Gastrocnemius medialis (tissue), 4 donors: Measurements from ENCODE around the gene FBRSL1. TPM values are rescaled to one million over a fixed set of nuclear protein-coding genes. Genes with fewer than 3 reads are reported as not detected.
"Not testable (repeated sequence)": the region's sequence is repeated elsewhere in the genome, so short reads cannot be mapped to it uniquely, and the experiment has no call there.

Source experiments
- ATAC-seq, 2 donors: fragments of 150-250 bp; one replicate each; pipeline ENCODE4 v1.9.1; 2016
- DNase-seq, 2 donors: peaks; one replicate each; pipeline ENCODE4 v3.0.0-alpha.2; 2019
- H3K27ac ChIP-seq, 4 donors: fragments of 200-600 bp; sonication (generic); 1 replicate in 1 of 4; 2 replicates in 3 of 4; pipeline ENCODE4 v1.5.1; 2016 to 2018; ENCODE audit warnings: mild to moderate bottlenecking in 2 of 4, moderate library complexity in 1 of 4
- H3K27me3 ChIP-seq, 3 donors: fragments of 200-600 bp; sonication (generic) in 2 of 3; 1 replicate in 1 of 3; 2 replicates in 2 of 3; pipeline versions ENCODE4 v1.5.1 to v1.6.0; 2016 to 2019; ENCODE audit warnings: mild to moderate bottlenecking in 1 of 3, moderate library complexity in 1 of 3
- H3K36me3 ChIP-seq, 2 donors: fragments of 200-600 bp; sonication (generic) in 1 of 2; one replicate each; pipeline ENCODE4 v1.5.1; 2017 to 2018
- H3K4me1 ChIP-seq, 2 donors: fragments of 200-600 bp; sonication (generic) in 1 of 2; one replicate each; pipeline ENCODE4 v1.5.1; 2016 to 2017; ENCODE audit warnings: mild to moderate bottlenecking in 2 of 2
- H3K4me3 ChIP-seq, 4 donors: fragments of 200-600 bp; sonication (generic) in 3 of 4; 1 replicate in 1 of 4; 2 replicates in 3 of 4; pipeline ENCODE4 v1.5.1; 2016 to 2019; ENCODE audit warnings: mild to moderate bottlenecking in 2 of 4
- H3K9me3 ChIP-seq, 3 donors: fragments of 200-600 bp; sonication (generic) in 2 of 3; 1 replicate in 1 of 3; 2 replicates in 2 of 3; pipeline ENCODE4 v1.5.1; 2016 to 2019
- CTCF ChIP-seq, 5 experiments: fragments of 450-650 bp in 3 of 5; fragments of 200-600 bp in 2 of 5; sonication (generic) in 2 of 5; IDR thresholded peaks in 4 of 5; conservative IDR thresholded peaks in 1 of 5; 1 replicate in 4 of 5; 2 replicates in 1 of 5; pipeline ENCODE4 v1.5.1; 2016 to 2019; ENCODE audit warnings: antibody characterized with exemption in 5 of 5, mild to moderate bottlenecking in 3 of 5, moderate library complexity in 3 of 5
- POLR2A ChIP-seq, 2 donors: fragments of 450-650 bp; IDR thresholded peaks; one replicate each; pipeline ENCODE4 v1.6.1; 2017; ENCODE audit warnings: antibody characterized with exemption in 2 of 2, mild to moderate bottlenecking in 2 of 2, moderate library complexity in 2 of 2
- in situ Hi-C, 4 donors: fragments of 200-750 bp; cut with MboI; loops; one replicate each; pipeline versions ENCODE4 v1.15.0 to v1.8.0; 2017; ENCODE audit warnings: low sequenced_read_pairs in 4 of 4
- intact Hi-C: fragments of 100-400 bp; cut with DNase I; formaldehyde crosslinking; loops from one replicate; pipeline ENCODE4 v1.15.1; 2023; ENCODE audit warnings: low total_unique reads
- total RNA-seq, 4 donors: library from RNA; depleted of rRNA; stranded (reverse); fragments of >200 nt; gene quantifications; one replicate each; pipeline versions ENCODE4 v1.1.0 to v1.2.3, GENCODE V29; 2016

The FBRSL1 gene
- total RNA-seq, 4 donors from 2014 or later: 8.4 to 29.4 (median 22.8) TPM

- Histone ChIP-seq H3K4me3 (peak overlapping the region in 1 of 4 donors; percentile 32), H3K27ac (no peak overlapping the region), H3K36me3 (no peaks in the 10 kb centered on the region), H3K4me1 (no peaks in the 10 kb centered on the region), H3K27me3 (peaks cover 0 to under 1% (median 0%) of the 10 kb centered on the region in 3 donors), H3K9me3 (no peaks in the 10 kb centered on the region)
- TF ChIP-seq POLR2A (IDR thresholded peaks at IDR 0.05): no peak
- DNase-seq: no peak
- in situ Hi-C loops (no loop called here), intact Hi-C loops (no loop called here)
- no peak for ATAC-seq
Observed at GRCh38 chr12:132474237-132474741, 15.7 kb upstream of the FBRSL1 start.

GRCh38 chr12:132474799-132475303 lies 15.1 kb upstream of the FBRSL1 start:
- H3K27me3 ChIP-seq, H3K36me3 ChIP-seq, H3K4me3 ChIP-seq, intact Hi-C loops, H3K27ac ChIP-seq, DNase-seq, ATAC-seq, H3K4me1 ChIP-seq, H3K9me3 ChIP-seq, in situ Hi-C loops: not testable (repeated sequence)

GRCh38 chr12:132475304-132476037 lies 14.5 kb upstream of the FBRSL1 start:
- no peak overlapping the region for H3K4me3 ChIP-seq
- in situ Hi-C loops (no loop called here), intact Hi-C loops (no loop called here)
- H3K4me1 ChIP-seq: no peaks in the 10 kb centered on the region
- no peak for TF ChIP-seq POLR2A (IDR thresholded peaks at IDR 0.05)
- TF ChIP-seq CTCF (IDR thresholded peaks at IDR 0.05 in 4 of 5, conservative IDR thresholded peaks at IDR 0.05 in 1 of 5): no peak
- no peaks in the 10 kb centered on the region for H3K36me3 ChIP-seq
- no peak for ATAC-seq
- no peak overlapping the region for H3K27ac ChIP-seq
- H3K27me3 ChIP-seq: no peaks in the 10 kb centered on the region
- H3K9me3 ChIP-seq: no peaks in the 10 kb centered on the region
- DNase-seq: no peak

DNA sequence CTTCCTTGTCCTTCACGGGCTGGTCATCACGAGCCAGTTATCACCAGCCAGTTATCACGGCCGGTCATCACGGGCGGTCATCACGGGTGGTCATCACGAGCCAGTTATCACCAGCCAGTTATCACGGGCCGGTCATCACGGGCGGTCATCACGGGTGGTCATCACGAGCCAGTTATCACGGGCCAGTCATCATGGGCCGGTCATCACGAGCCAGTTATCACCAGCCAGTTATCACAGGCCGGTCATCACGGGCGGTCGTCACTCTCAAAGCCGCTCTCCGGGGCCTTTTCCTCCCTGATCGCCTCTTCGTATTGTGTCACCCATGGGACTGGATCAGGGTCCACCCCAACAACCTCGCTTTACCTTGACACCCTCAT lies 13.9 kb upstream of the FBRSL1 start:
- ATAC-seq (no peak), DNase-seq (no peak)
- Histone ChIP-seq H3K27ac (no peak overlapping the region), H3K4me3 (no peak overlapping the region), H3K36me3 (no peaks in the 10 kb centered on the region), H3K9me3 (no peaks in the 10 kb centered on the region), H3K27me3 (no peaks in the 10 kb centered on the region), H3K4me1 (no peaks in the 10 kb centered on the region)
- no peak for TF ChIP-seq POLR2A (IDR thresholded peaks at IDR 0.05)
- TF ChIP-seq CTCF (IDR thresholded peaks at IDR 0.05 in 4 of 5, conservative IDR thresholded peaks at IDR 0.05 in 1 of 5): no peak
- intact Hi-C loops (no loop called here), in situ Hi-C loops (no loop called here)

DNA sequence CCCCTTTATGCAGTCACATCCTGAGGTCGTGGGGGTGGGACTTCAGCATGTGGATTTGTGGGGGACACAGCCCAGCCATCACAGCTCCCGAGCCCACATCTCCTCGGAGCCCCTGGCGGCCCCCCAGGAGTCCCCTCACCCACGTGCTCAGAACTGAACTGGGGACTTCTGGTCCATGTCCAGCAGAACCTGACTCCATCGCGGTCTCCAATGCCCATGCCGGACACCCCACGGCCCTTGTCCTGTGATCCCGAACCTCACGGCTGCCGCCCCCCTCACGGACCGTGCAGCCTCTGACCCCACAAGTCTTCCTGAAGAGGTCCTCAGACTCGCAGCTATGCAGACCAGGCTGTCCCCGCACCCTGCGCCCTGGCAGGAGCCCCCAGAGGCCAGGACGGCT lies 13.5 kb upstream of the FBRSL1 start:
- no peaks in the 10 kb centered on the region for H3K36me3 ChIP-seq
- peaks cover 0 to under 1% (median 0%) of the 10 kb centered on the region in 3 donors for H3K27me3 ChIP-seq
- in situ Hi-C loops: no loop called here
- intact Hi-C loops: no loop called here
- TF ChIP-seq CTCF (IDR thresholded peaks at IDR 0.05 in 4 of 5, conservative IDR thresholded peaks at IDR 0.05 in 1 of 5) (no peak), POLR2A (IDR thresholded peaks at IDR 0.05) (no peak)
- no peak overlapping the region for H3K4me3 ChIP-seq
- DNase-seq (no peak), ATAC-seq (no peak)
- no peaks in the 10 kb centered on the region for H3K4me1 ChIP-seq
- no peaks in the 10 kb centered on the region for H3K9me3 ChIP-seq
- H3K27ac ChIP-seq: no peak overlapping the region
